PC-9 (cell line): ENCODE results near the gene PROSER3.

Source experiments
- EZH2 ChIP-seq: fragments of 200-600 bp; sonication (generic); IDR thresholded peaks from 2 replicates; pipeline ENCODE4 v1.8.0; 2017; ENCODE audit warnings: antibody characterized with exemption, low read depth
- TF ChIP-seq, protein P1 (sequence below): fragments of 200-600 bp; sonication (generic); conservative IDR thresholded peaks from 2 replicates; pipeline ENCODE4 v1.6.1; 2017; ENCODE audit warnings: mixed run types, antibody characterized with exemption, mild to moderate bottlenecking, moderate library complexity

DNA sequence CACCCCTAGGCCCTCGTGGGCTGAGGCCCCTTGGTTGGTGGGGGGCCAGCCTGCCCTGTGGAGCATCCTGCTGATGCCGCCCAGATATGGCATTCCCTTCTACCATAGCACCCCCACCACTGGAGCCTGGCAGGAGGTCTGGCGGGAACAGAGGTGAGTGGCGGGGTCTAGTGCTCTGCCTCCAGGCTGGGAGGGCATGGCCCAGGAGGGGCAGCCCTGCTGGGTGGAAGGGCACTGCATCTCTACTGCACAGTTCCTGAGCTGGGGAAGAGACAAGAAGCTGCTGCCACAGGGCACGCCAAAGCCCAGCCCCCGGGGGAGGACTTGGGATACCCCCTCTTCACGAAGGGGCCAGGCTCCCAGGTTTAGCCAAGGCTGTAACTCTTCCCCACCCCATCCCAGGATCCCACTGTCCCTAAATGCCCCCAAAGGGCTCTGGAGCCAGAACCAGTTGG, 42.6 kb upstream of the PROSER3 start:
- TF ChIP-seq, protein P1, sequence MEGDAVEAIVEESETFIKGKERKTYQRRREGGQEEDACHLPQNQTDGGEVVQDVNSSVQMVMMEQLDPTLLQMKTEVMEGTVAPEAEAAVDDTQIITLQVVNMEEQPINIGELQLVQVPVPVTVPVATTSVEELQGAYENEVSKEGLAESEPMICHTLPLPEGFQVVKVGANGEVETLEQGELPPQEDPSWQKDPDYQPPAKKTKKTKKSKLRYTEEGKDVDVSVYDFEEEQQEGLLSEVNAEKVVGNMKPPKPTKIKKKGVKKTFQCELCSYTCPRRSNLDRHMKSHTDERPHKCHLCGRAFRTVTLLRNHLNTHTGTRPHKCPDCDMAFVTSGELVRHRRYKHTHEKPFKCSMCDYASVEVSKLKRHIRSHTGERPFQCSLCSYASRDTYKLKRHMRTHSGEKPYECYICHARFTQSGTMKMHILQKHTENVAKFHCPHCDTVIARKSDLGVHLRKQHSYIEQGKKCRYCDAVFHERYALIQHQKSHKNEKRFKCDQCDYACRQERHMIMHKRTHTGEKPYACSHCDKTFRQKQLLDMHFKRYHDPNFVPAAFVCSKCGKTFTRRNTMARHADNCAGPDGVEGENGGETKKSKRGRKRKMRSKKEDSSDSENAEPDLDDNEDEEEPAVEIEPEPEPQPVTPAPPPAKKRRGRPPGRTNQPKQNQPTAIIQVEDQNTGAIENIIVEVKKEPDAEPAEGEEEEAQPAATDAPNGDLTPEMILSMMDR, result no peak
- no peak for TF ChIP-seq EZH2
